HepG2 (cell line): ENCODE measurements around the gene CTSZ. TPM values are rescaled to one million over a fixed set of nuclear protein-coding genes. Genes with fewer than 3 reads are reported as not detected.

Experiments
- ATAC-seq: fragments of 200-7000 bp; cut with Tn5 transposase; 3 replicates; pipeline ENCODE4 v1.9.1; 2020; ENCODE audit warnings: mild to moderate bottlenecking, moderate library complexity
- BruUV-seq: library from RNA; stranded (reverse); fragments of 400-500 nt; replicated peaks from 2 replicates; lab custom pipeline; 2021; lab: Mats Ljungman, UMichigan
- CTCF ChIA-PET: fragments of 300-600 bp; formaldehyde crosslinking; extraction: SDS; loops from one replicate; lab custom pipeline; 2021; ENCODE audit warnings: low total read pairs, inconsistent platforms, low intra/inter-chr PET ratio; lab: Yijun Ruan, JAX
- POLR2A ChIA-PET: fragments of 350-600 bp; sonication (Branson Sonifier 250); formaldehyde crosslinking; loops from one replicate; lab custom pipeline; 2020; ENCODE audit warnings: antibody characterized with exemption, inconsistent platforms; lab: Yijun Ruan, JAX
- DNase-seq: peaks from one replicate; pipeline ENCODE4 v3.0.0-alpha.2; 2015; ENCODE audit warnings: low spot score
- FAIRE-seq: peaks from 3 replicates; lab custom pipeline; 2011; peaks lifted over from hg19 to GRCh38; lab: Jason Lieb, UNC
- H2AFZ ChIP-seq: one replicate; pipeline ENCODE4 v1.6.1; 2011; ENCODE audit warnings: low read length, inconsistent platforms
- H3K27ac ChIP-seq: fragments of 300-600 bp; 3 replicates; pipeline ENCODE4 v1.8.0; 2011; ENCODE audit warnings: mixed run types, mild to moderate bottlenecking, mixed read lengths, low read length, inconsistent platforms; ENCODE audit not compliant: insufficient read depth; ENCODE audit errors: extremely low read length
- H3K27me3 ChIP-seq, 2 experiments: fragments of 200-600 bp in 1 of 2; 2 replicates in 1 of 2; 3 replicates in 1 of 2; pipeline versions ENCODE4 v1.6.0 to v1.8.0; 2011; ENCODE audit warnings: low read length in 2 of 2, mild to moderate bottlenecking in 2 of 2, moderate library complexity in 2 of 2, inconsistent platforms in 1 of 2; ENCODE audit not compliant: insufficient read depth in 2 of 2, control insufficient read depth in 1 of 2
- H3K36me3 ChIP-seq, 2 experiments: fragments of 200-600 bp in 1 of 2; replicated peaks in 1 of 2; 2 replicates in 1 of 2; 3 replicates in 1 of 2; pipeline versions ENCODE4 v1.5.1 to v1.8.0; 2011; ENCODE audit warnings: low read length in 2 of 2, inconsistent platforms in 1 of 2; ENCODE audit not compliant: insufficient read depth in 2 of 2, control insufficient read depth in 1 of 2
- H3K4me1 ChIP-seq: 2 replicates; pipeline ENCODE4 v1.5.1; 2012; ENCODE audit warnings: low read length, inconsistent platforms; ENCODE audit not compliant: insufficient read depth
- H3K4me2 ChIP-seq: 2 replicates; pipeline ENCODE4 v1.6.0; 2011; ENCODE audit warnings: low read depth, low read length, inconsistent platforms
- H3K4me3 ChIP-seq, 3 experiments: fragments of 200-600 bp in 1 of 3; sonication (generic), shearing (Covaris generic) in 1 of 3; replicated peaks in 1 of 3; 2 replicates each; pipeline ENCODE4 v1.5.1; 2011 to 2016; ENCODE audit warnings: low read length in 3 of 3, inconsistent platforms in 2 of 3, low read depth in 2 of 3, mild to moderate bottlenecking in 2 of 3, control low read depth in 1 of 3, mixed read lengths in 1 of 3; ENCODE audit not compliant: insufficient read depth in 1 of 3
- H3K79me2 ChIP-seq: one replicate; pipeline ENCODE4 v1.6.1; 2011; ENCODE audit warnings: low read length, inconsistent platforms; ENCODE audit not compliant: insufficient read depth
- H3K9ac ChIP-seq: 2 replicates; pipeline ENCODE4 v1.6.0; 2011; ENCODE audit warnings: mild to moderate bottlenecking, low read depth, low read length, inconsistent platforms; ENCODE audit not compliant: insufficient read depth
- H3K9me3 ChIP-seq: 2 replicates; pipeline ENCODE4 v1.5.1; 2012; ENCODE audit warnings: mild to moderate bottlenecking, low read length
- H4K20me1 ChIP-seq: 2 replicates; pipeline ENCODE4 v1.6.0; 2011; ENCODE audit warnings: inconsistent platforms, mild to moderate bottlenecking, low read length, moderate library complexity; ENCODE audit not compliant: insufficient read depth
- BCL3 ChIP-seq: sonication (generic); formaldehyde crosslinking; IDR thresholded peaks from 2 replicates; pipeline ENCODE4 v1.5.1; 2020; ENCODE audit warnings: mild to moderate bottlenecking, missing genetic modification reagents, moderate library complexity
- FUBP1 ChIP-seq: sonication (generic); formaldehyde crosslinking; IDR thresholded peaks from 2 replicates; pipeline ENCODE4 v1.5.1; 2020; ENCODE audit warnings: missing genetic modification reagents, mild to moderate bottlenecking, borderline replicate concordance
- GABPA ChIP-seq, 2 experiments: IDR thresholded peaks; 2 replicates each; pipeline ENCODE4 v1.6.1; 2011 to 2016; ENCODE audit warnings: low read depth in 2 of 2, low read length in 1 of 2, missing biosample characterization in 1 of 2, missing genetic modification characterization in 1 of 2
- PPARG ChIP-seq: conservative IDR thresholded peaks from 2 replicates; pipeline ENCODE4 v1.6.1; 2016; ENCODE audit warnings: missing biosample characterization, missing genetic modification reagents
- PTBP1 ChIP-seq: fragments of 200-400 bp; formaldehyde crosslinking; IDR thresholded peaks from 2 replicates; pipeline ENCODE4 v1.6.1; 2018; ENCODE audit warnings: low read length, low read depth; ENCODE audit not compliant: poor library complexity, severe bottlenecking
- SALL1 ChIP-seq: sonication (generic); formaldehyde crosslinking; IDR thresholded peaks from 2 replicates; pipeline ENCODE4 v1.8.0; 2022; ENCODE audit warnings: mild to moderate bottlenecking, missing genetic modification reagents
- TAF15 ChIP-seq: fragments of 200-400 bp; formaldehyde crosslinking; IDR thresholded peaks from one replicate; pipeline ENCODE4 v1.6.1; 2018; ENCODE audit warnings: mild to moderate bottlenecking, low read depth, low read length; ENCODE audit not compliant: poor library complexity, severe bottlenecking
- TP53 ChIP-seq: sonication (generic); formaldehyde crosslinking; conservative IDR thresholded peaks from 2 replicates; pipeline ENCODE4 v1.4.0; 2020; ENCODE audit warnings: missing genetic modification reagents
- WIZ ChIP-seq: sonication (generic); formaldehyde crosslinking; IDR thresholded peaks from 2 replicates; pipeline ENCODE4 v1.5.1; 2020; ENCODE audit warnings: mild to moderate bottlenecking, missing genetic modification reagents
- ZFX ChIP-seq: sonication (generic); formaldehyde crosslinking; IDR thresholded peaks from 2 replicates; pipeline ENCODE4 v1.4.0; 2020; ENCODE audit warnings: mild to moderate bottlenecking, low read depth, missing genetic modification reagents, moderate library complexity
- ZNF282 ChIP-seq: fragments of 450-650 bp; IDR thresholded peaks from 2 replicates; pipeline ENCODE4 v1.6.1; 2018; ENCODE audit not compliant: partially characterized antibody
- ZNF432 ChIP-seq: sonication (generic); formaldehyde crosslinking; IDR thresholded peaks from 2 replicates; pipeline ENCODE4 v1.5.0; 2020; ENCODE audit warnings: missing genetic modification reagents, mild to moderate bottlenecking, borderline replicate concordance
- ZNF670 ChIP-seq: sonication (generic); formaldehyde crosslinking; IDR thresholded peaks from 2 replicates; pipeline ENCODE4 v1.8.0; 2022; ENCODE audit warnings: mild to moderate bottlenecking, missing genetic modification reagents, borderline replicate concordance
- ZSCAN21 ChIP-seq: sonication (generic); formaldehyde crosslinking; IDR thresholded peaks from 2 replicates; pipeline ENCODE4 v1.8.0; 2022; ENCODE audit warnings: mild to moderate bottlenecking, missing genetic modification reagents, moderate library complexity, borderline replicate concordance
- WGBS: methylation state at CpG from one replicate; pipeline ENCODE4 v1.1.6; 2017; ENCODE audit warnings: low lambda C conversion rate; 5-methylcytosine and 5-hydroxymethylcytosine counted together
- in situ Hi-C: cut with HindIII; loops from 2 replicates; pipeline ENCODE4 v1.10.0; 2017; ENCODE audit warnings: low pct_unique_long_range_greater_than_20kb; ENCODE audit not compliant: extremely low pct_ligation_motif_present
- intact Hi-C: fragments of 100-400 bp; cut with micrococcal nuclease; formaldehyde crosslinking; loops from one replicate; pipeline ENCODE4 v1.10.0; 2022; ENCODE audit not compliant: unreplicated experiment
- polyA plus RNA-seq, 8 experiments: library from polyadenylated mRNA; depleted of rRNA in 3 of 8; stranded (reverse) in 7 of 8; unstranded in 1 of 8; fragments of >200 nt; fragmentation: Illumina TruSeq in 4 of 8; extraction: Trizol in 4 of 8; gene quantifications; 2 replicates each; pipeline versions ENCODE4 v1.2.1 to v1.2.3, GENCODE V29; 2011 to 2016; ENCODE audit warnings: low read depth in 4 of 8, missing spikeins in 1 of 8, mixed read lengths in 1 of 8; ENCODE audit not compliant: insufficient read depth in 1 of 8
- total RNA-seq, 5 experiments: library from RNA; depleted of rRNA; stranded (reverse); fragments of >200 nt; fragmentation: Illumina TruSeq; extraction: Trizol; gene quantifications; 2 replicates each; pipeline ENCODE4 v1.2.3, GENCODE V29; 2016; ENCODE audit warnings: low read depth in 1 of 5
- TF ChIP-seq, protein P1 (sequence below): sonication (generic); formaldehyde crosslinking; IDR thresholded peaks from 2 replicates; pipeline ENCODE4 v1.8.0; 2022; ENCODE audit warnings: missing genetic modification reagents, mild to moderate bottlenecking, inconsistent platforms, borderline replicate concordance
- TF ChIP-seq, protein P2 (sequence below): sonication (generic); formaldehyde crosslinking; IDR thresholded peaks from 2 replicates; pipeline ENCODE4 v1.9.0; 2021; ENCODE audit warnings: missing genetic modification reagents, borderline replicate concordance

The CTSZ gene
- total and polyA plus RNA-seq, 2 of the 13 experiments (the other 11 are each of a cell fraction or from before 2014, with no cell fraction given), result 0.33 TPM; not detected in 1

DNA sequence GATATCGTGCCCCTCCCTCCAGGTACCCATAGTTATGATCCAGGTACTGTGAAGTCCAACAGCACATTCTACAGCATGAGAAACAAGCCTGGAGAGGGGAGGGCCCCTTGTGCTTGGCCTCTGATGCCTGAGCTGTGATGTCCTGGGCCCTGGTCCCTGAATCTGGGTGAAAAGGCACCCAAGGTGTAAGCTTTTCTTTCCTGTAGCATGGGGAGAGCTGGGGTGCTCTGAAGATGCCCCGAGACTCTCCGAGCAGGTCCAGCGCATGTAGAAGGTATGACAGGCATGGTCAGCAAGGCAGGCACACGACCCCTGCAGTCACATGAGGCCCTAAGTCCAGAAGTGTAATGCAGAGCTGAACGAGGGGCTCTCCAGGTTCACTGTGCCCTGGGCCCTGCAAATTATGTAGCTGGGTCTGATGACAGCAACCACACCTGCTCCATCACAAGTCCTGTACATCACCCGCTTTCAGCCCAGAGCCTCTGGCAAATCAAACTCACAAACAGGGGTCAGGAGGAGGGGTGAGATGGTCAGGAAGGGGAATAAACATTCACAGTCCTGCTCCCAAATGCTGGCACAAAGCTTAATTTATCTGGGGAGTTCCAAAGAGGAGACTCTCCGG, 1.8 kb upstream of the CTSZ start:
- no peak for ATAC-seq
- POLR2A ChIA-PET, result interaction anchor here (3.9 kb wide), 1 partner anchor 23 kb away, joined by 19 read pairs; the partner anchor contains the start of gene ATP5F1E
- peaks cover 93% of the 10 kb centered on the region for H3K4me1 ChIP-seq
- no peak for FAIRE-seq
- no peak overlapping the region for H2AFZ ChIP-seq
- H3K4me3 ChIP-seq, result no peak overlapping the region
- BruUV-seq, result no TSS peak
- CTCF ChIA-PET, result no interaction called here
- H3K79me2 ChIP-seq, result peaks cover 8% of the 10 kb centered on the region
- DNase-seq, result no peak
- no peaks in the 10 kb centered on the region for H4K20me1 ChIP-seq
- no peak overlapping the region for H3K9ac ChIP-seq
- intact Hi-C loops (no loop called here), in situ Hi-C loops (no loop called here)
- H3K27ac ChIP-seq, result no peak overlapping the region
- 56% methylated on average over 8 of the region's 8 CpGs for WGBS
- H3K27me3 ChIP-seq, result peaks cover 0 to 4% of the 10 kb centered on the region in 2 experiments; a peak in 1 of 5 replicates
- H3K36me3 ChIP-seq, result no peaks in the 10 kb centered on the region
- H3K4me2 ChIP-seq, result no peak overlapping the region
- H3K9me3 ChIP-seq, result no peaks in the 10 kb centered on the region
- TF ChIP-seq TP53 (CRISPR knock-in tag) (no peak), SALL1 (CRISPR knock-in tag) (no peak), ZFX (CRISPR knock-in tag) (no peak), BCL3 (CRISPR knock-in tag) (no peak), ZNF282 (no peak), ZSCAN21 (no peak), PTBP1 (no peak), ZNF670 (CRISPR knock-in tag) (no peak), FUBP1 (CRISPR knock-in tag) (no peak), PPARG (CRISPR knock-in tag) (peak; percentile 54; the same call in 1 of the 2 replicates), TAF15 (no peak), ZNF432 (no peak), WIZ (CRISPR knock-in tag) (0 out of 2 replicates have a peak, but pooled peaks have one; percentile 41), GABPA (IDR thresholded peaks at IDR 0.05; ENCODE audit: low read depth, low read length) (no peak), GABPA (CRISPR knock-in tag; IDR thresholded peaks at IDR 0.05; ENCODE audit: low read depth) (no peak)
- TF ChIP-seq, protein P1, sequence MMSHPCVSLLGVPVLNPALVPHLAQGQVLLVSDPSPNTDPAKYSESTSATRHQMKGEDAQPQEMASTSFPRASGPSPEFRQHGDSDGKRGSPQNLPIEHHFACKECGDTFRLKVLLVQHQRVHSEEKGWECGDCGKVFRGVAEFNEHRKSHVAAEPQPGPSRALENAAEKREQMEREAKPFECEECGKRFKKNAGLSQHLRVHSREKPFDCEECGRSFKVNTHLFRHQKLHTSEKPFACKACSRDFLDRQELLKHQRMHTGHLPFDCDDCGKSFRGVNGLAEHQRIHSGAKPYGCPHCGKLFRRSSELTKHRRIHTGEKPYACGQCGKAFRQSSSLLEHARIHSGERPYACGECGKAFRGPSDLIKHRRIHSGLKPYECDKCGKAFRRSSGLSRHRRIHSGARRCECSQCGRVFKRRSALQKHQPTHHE (CRISPR knock-in tag), result no peak
- TF ChIP-seq, protein P2, sequence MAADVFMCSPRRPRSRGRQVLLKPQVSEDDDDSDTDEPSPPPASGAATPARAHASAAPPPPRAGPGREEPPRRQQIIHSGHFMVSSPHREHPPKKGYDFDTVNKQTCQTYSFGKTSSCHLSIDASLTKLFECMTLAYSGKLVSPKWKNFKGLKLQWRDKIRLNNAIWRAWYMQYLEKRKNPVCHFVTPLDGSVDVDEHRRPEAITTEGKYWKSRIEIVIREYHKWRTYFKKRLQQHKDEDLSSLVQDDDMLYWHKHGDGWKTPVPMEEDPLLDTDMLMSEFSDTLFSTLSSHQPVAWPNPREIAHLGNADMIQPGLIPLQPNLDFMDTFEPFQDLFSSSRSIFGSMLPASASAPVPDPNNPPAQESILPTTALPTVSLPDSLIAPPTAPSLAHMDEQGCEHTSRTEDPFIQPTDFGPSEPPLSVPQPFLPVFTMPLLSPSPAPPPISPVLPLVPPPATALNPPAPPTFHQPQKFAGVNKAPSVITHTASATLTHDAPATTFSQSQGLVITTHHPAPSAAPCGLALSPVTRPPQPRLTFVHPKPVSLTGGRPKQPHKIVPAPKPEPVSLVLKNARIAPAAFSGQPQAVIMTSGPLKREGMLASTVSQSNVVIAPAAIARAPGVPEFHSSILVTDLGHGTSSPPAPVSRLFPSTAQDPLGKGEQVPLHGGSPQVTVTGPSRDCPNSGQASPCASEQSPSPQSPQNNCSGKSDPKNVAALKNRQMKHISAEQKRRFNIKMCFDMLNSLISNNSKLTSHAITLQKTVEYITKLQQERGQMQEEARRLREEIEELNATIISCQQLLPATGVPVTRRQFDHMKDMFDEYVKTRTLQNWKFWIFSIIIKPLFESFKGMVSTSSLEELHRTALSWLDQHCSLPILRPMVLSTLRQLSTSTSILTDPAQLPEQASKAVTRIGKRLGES (CRISPR knock-in tag), result no peak
